ENCODE measurements around the gene SEC22A.

DNA sequence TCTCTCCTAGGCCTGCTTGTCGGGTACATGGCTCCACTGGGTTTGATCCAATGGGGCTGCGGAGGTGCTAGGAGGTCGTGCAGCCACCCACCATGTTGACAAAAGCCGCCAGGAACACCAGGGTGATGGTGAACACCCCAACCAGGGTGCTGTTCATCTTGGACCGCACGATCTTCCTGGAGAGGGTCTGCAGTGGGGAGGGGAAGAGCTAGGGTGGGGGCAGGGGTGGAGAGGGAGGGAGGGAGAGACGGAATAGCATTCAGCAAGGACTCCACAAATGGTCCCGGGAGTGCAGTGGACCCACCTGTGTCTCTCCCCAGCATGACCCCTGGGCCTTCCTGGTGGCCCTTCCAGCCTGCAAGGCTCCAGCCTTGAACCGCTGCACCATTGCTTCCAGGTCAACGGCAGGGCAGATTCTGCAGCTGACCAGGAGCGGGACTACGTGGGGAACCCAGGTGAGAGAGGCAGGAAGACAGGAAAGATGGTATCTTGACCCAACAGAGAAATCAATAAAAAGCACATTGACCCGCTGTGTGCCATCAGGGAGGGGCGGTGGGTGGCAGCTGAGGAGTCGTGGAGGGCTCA is 102.3 kb downstream of the SEC22A start:
- TF ChIP-seq, protein P1, sequence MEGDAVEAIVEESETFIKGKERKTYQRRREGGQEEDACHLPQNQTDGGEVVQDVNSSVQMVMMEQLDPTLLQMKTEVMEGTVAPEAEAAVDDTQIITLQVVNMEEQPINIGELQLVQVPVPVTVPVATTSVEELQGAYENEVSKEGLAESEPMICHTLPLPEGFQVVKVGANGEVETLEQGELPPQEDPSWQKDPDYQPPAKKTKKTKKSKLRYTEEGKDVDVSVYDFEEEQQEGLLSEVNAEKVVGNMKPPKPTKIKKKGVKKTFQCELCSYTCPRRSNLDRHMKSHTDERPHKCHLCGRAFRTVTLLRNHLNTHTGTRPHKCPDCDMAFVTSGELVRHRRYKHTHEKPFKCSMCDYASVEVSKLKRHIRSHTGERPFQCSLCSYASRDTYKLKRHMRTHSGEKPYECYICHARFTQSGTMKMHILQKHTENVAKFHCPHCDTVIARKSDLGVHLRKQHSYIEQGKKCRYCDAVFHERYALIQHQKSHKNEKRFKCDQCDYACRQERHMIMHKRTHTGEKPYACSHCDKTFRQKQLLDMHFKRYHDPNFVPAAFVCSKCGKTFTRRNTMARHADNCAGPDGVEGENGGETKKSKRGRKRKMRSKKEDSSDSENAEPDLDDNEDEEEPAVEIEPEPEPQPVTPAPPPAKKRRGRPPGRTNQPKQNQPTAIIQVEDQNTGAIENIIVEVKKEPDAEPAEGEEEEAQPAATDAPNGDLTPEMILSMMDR (conservative IDR thresholded peaks at IDR 0.05; ENCODE audit: low read length): no peak
- TF ChIP-seq EZH2phosphoT487 (IDR thresholded peaks at IDR 0.05; ENCODE audit: borderline replicate concordance): no peak
